IMR-90 (cell line): Measurements from ENCODE around the gene MAPKAP1. TPM values are rescaled to one million over a fixed set of nuclear protein-coding genes. Genes with fewer than 3 reads are reported as not detected.

Source experiments
- ATAC-seq: fragments of 200-7000 bp; cut with Tn5 transposase; 2 replicates; pipeline ENCODE4 v1.9.1; 2020; ENCODE audit warnings: low read depth, mild to moderate bottlenecking, moderate library complexity
- BruUV-seq: library from RNA; stranded (reverse); fragments of 400-500 nt; replicated peaks from 2 replicates; lab custom pipeline; 2021; lab: Mats Ljungman, UMichigan
- CTCF ChIA-PET: fragments of 300-600 bp; formaldehyde crosslinking; extraction: SDS; loops from one replicate; lab custom pipeline; 2021; ENCODE audit warnings: antibody characterized with exemption; lab: Yijun Ruan, JAX
- POLR2A ChIA-PET: fragments of 300-600 bp; sonication (Branson Sonifier 250); formaldehyde crosslinking; loops from one replicate; lab custom pipeline; 2022; ENCODE audit warnings: antibody characterized with exemption; ENCODE audit not compliant: unreplicated experiment; lab: Charles Lee
- DNase-seq: peaks from one replicate; pipeline ENCODE4 v3.0.0; 2013
- H2AFZ ChIP-seq: replicated peaks from 2 replicates; pipeline ENCODE3; 2013; ENCODE audit warnings: low read length, mild to moderate bottlenecking; ENCODE audit not compliant: poor library complexity
- H2AK5ac ChIP-seq: 2 replicates; pipeline ENCODE4 v1.6.1; 2013; ENCODE audit warnings: low read depth, low read length, inconsistent platforms
- H2AK9ac ChIP-seq: replicated peaks from 2 replicates; pipeline ENCODE3; 2013; ENCODE audit warnings: mild to moderate bottlenecking, low read depth, low read length, moderate library complexity; ENCODE audit not compliant: poor library complexity
- H2BK120ac ChIP-seq: 2 replicates; pipeline ENCODE4 v1.6.1; 2013; ENCODE audit warnings: low read depth, low read length, inconsistent platforms
- H2BK15ac ChIP-seq: 3 replicates; pipeline ENCODE4 v1.6.1; 2013; ENCODE audit warnings: low read depth, low read length, inconsistent platforms
- H2BK20ac ChIP-seq: 2 replicates; pipeline ENCODE4 v1.6.1; 2013; ENCODE audit warnings: low read depth, mild to moderate bottlenecking, inconsistent platforms, low read length, moderate library complexity
- H2BK5ac ChIP-seq: 2 replicates; pipeline ENCODE4 v1.6.1; 2013; ENCODE audit warnings: mild to moderate bottlenecking, low read depth, low read length, inconsistent platforms; ENCODE audit not compliant: poor library complexity, severe bottlenecking
- H3K14ac ChIP-seq: replicated peaks from 2 replicates; pipeline ENCODE4 v1.6.1; 2013; ENCODE audit warnings: low read depth, low read length, inconsistent platforms
- H3K18ac ChIP-seq: 2 replicates; pipeline ENCODE4 v1.6.1; 2013; ENCODE audit warnings: low read depth, low read length, control low read depth
- H3K23ac ChIP-seq: 2 replicates; pipeline ENCODE4 v1.6.1; 2013; ENCODE audit warnings: low read depth, low read length, inconsistent platforms
- H3K27ac ChIP-seq: 2 replicates; pipeline ENCODE4 v1.5.1; 2013; ENCODE audit warnings: mild to moderate bottlenecking, control low read depth, low read length; ENCODE audit not compliant: insufficient read depth
- H3K27me3 ChIP-seq: 2 replicates; pipeline ENCODE4 v1.6.1; 2013; ENCODE audit warnings: low read length; ENCODE audit not compliant: control insufficient read depth, insufficient read depth
- H3K36me3 ChIP-seq: 2 replicates; pipeline ENCODE4 v1.6.1; 2013; ENCODE audit warnings: low read length, mixed read lengths; ENCODE audit not compliant: control insufficient read depth, insufficient read depth
- H3K4ac ChIP-seq: 2 replicates; pipeline ENCODE4 v1.6.1; 2013; ENCODE audit warnings: low read depth, low read length, inconsistent platforms
- H3K4me1 ChIP-seq: 2 replicates; pipeline ENCODE4 v1.6.1; 2013; ENCODE audit warnings: low read length, mixed read lengths; ENCODE audit not compliant: control insufficient read depth, insufficient read depth
- H3K4me2 ChIP-seq: 2 replicates; pipeline ENCODE4 v1.6.1; 2013; ENCODE audit warnings: low read depth, mild to moderate bottlenecking, control low read depth, low read length, moderate library complexity
- H3K4me3 ChIP-seq: 2 replicates; pipeline ENCODE4 v1.5.1; 2013; ENCODE audit warnings: low read depth, mild to moderate bottlenecking, control low read depth, low read length, moderate library complexity; ENCODE audit not compliant: insufficient read depth
- H3K56ac ChIP-seq: 2 replicates; pipeline ENCODE4 v1.6.1; 2013; ENCODE audit warnings: low read length, inconsistent platforms; ENCODE audit not compliant: insufficient read depth; ENCODE audit errors: extremely low read depth
- H3K79me1 ChIP-seq, 2 experiments: 2 replicates each; pipeline ENCODE4 v1.6.1; 2013; ENCODE audit warnings: low read length in 2 of 2, inconsistent platforms in 1 of 2, low read depth in 1 of 2
- H3K9ac ChIP-seq: 2 replicates; pipeline ENCODE4 v1.6.1; 2013; ENCODE audit warnings: low read depth, low read length, control low read depth
- H3K9me1 ChIP-seq: 2 replicates; pipeline ENCODE4 v1.6.1; 2013; ENCODE audit warnings: low read length, inconsistent platforms; ENCODE audit not compliant: insufficient read depth
- H3K9me3 ChIP-seq: 2 replicates; pipeline ENCODE4 v1.6.1; 2013; ENCODE audit warnings: low read length; ENCODE audit not compliant: control insufficient read depth, insufficient read depth
- H4K20me1 ChIP-seq: 2 replicates; pipeline ENCODE4 v1.6.1; 2013; ENCODE audit warnings: low read length, inconsistent platforms; ENCODE audit not compliant: insufficient read depth
- H4K5ac ChIP-seq: 2 replicates; pipeline ENCODE4 v1.6.1; 2013; ENCODE audit warnings: mild to moderate bottlenecking, low read depth, low read length, control low read depth
- H4K8ac ChIP-seq, 2 experiments: 2 replicates each; pipeline ENCODE4 v1.6.1; 2013; ENCODE audit warnings: low read depth in 2 of 2, low read length in 2 of 2, control low read depth in 1 of 2, inconsistent platforms in 1 of 2
- H4K91ac ChIP-seq: 2 replicates; pipeline ENCODE4 v1.6.1; 2013; ENCODE audit warnings: low read depth, low read length, inconsistent platforms; ENCODE audit not compliant: insufficient read depth
- CEBPB ChIP-seq: IDR thresholded peaks from 2 replicates; pipeline ENCODE4 v1.6.1; 2012; ENCODE audit warnings: low read depth, low read length, improper control_type of control experiment
- ELK1 ChIP-seq: fragments of 150-350 bp; IDR thresholded peaks from 2 replicates; pipeline ENCODE4 v1.6.1; 2016; ENCODE audit warnings: low read depth, mild to moderate bottlenecking, low read length, moderate library complexity, borderline replicate concordance
- MAFK ChIP-seq: IDR thresholded peaks from 2 replicates; pipeline ENCODE4 v1.6.1; 2012; ENCODE audit warnings: low read depth, low read length, improper control_type of control experiment
- POLR2A ChIP-seq: IDR thresholded peaks from 2 replicates; pipeline ENCODE4 v1.6.1; 2012; ENCODE audit warnings: mild to moderate bottlenecking, low read depth, low read length
- RCOR1 ChIP-seq: IDR thresholded peaks from 2 replicates; pipeline ENCODE4 v1.6.1; 2012; ENCODE audit warnings: mild to moderate bottlenecking, low read length, improper control_type of control experiment; ENCODE audit not compliant: insufficient replicate concordance
- RFX5 ChIP-seq: IDR thresholded peaks from 2 replicates; pipeline ENCODE4 v1.8.0; 2012; ENCODE audit warnings: low read depth, mild to moderate bottlenecking, low read length, moderate library complexity
- WGBS, 2 experiments: methylation state at CpG; one replicate each; pipeline versions ENCODE4 v1.1.5 to v1.1.7; 2013; ENCODE audit warnings: missing lambda C conversion rate in 2 of 2; ENCODE audit not compliant: insufficient read length in 1 of 2; ENCODE audit errors: extremely low coverage in 2 of 2; 5-methylcytosine and 5-hydroxymethylcytosine counted together
- dilution Hi-C: fragments of 300-500 bp; cut with HindIII; formaldehyde crosslinking; loops from one replicate; pipeline ENCODE4 v1.14.3; 2018; ENCODE audit warnings: low sequenced_read_pairs; ENCODE audit not compliant: unreplicated experiment
- in situ Hi-C: fragments of 300-500 bp; cut with MboI; formaldehyde crosslinking; loops from 3 replicates; pipeline ENCODE4 v1.14.3; 2019; ENCODE audit warnings: low sequenced_read_pairs, inconsistent platforms, mixed read lengths
- intact Hi-C: fragments of 100-400 bp; cut with micrococcal nuclease; formaldehyde crosslinking; loops from 2 replicates; pipeline ENCODE4 v1.10.0; 2022
- polyA plus RNA-seq, 3 experiments: library from polyadenylated mRNA; depleted of rRNA; stranded (reverse); fragments of >200 nt; gene quantifications; 2 replicates each; pipeline ENCODE4 v1.2.3, GENCODE V29; 2012; ENCODE audit warnings: low replicate concordance in 1 of 3
- total RNA-seq: library from RNA; depleted of rRNA; stranded (reverse); fragments of >200 nt; gene quantifications from 2 replicates; pipeline ENCODE4 v1.2.3, GENCODE V29; 2012

MAPKAP1 gene
- total and polyA plus RNA-seq, 2 of the 4 experiments (the other 2 are of a cell fraction) = 87.2 to 158 TPM

- H2BK120ac ChIP-seq = no peak overlapping the region
- H3K9ac ChIP-seq = no peak overlapping the region
- peaks cover 3% of the 10 kb centered on the region; the same call in 1 of the 2 replicates for H3K4me1 ChIP-seq
- H3K79me1 ChIP-seq = peaks cover 25 to 38% of the 10 kb centered on the region in 2 experiments; a peak in 3 of 4 replicates
- no peak overlapping the region for H3K4ac ChIP-seq
- no peaks in the 10 kb centered on the region for H3K9me1 ChIP-seq
- H2AK5ac ChIP-seq = no peak overlapping the region
- no peaks in the 10 kb centered on the region for H4K20me1 ChIP-seq
- H3K18ac ChIP-seq = no peak overlapping the region
- intact Hi-C loops = no loop called here
- H3K4me3 ChIP-seq = no peak overlapping the region
- H4K8ac ChIP-seq = no peak overlapping the region
- dilution Hi-C loops = no loop called here
- TF ChIP-seq MAFK (no peak), RCOR1 (no peak), RFX5 (no peak), CEBPB (no peak), ELK1 (no peak), POLR2A (no peak)
- H2AFZ ChIP-seq = no peak overlapping the region
- H2AK9ac ChIP-seq = no peak overlapping the region
- no peak overlapping the region for H4K91ac ChIP-seq
- ATAC-seq = no peak
- H2BK5ac ChIP-seq = no peak overlapping the region
- H3K9me3 ChIP-seq = no peaks in the 10 kb centered on the region
- no peaks in the 10 kb centered on the region for H3K27me3 ChIP-seq
- H4K5ac ChIP-seq = no peak overlapping the region
- no peak overlapping the region for H3K56ac ChIP-seq
- WGBS, 2 experiments = 93% methylated on average over 3 of the region's 4 CpGs; no CpG with 5 or more reads in 1 of the 2 experiments
- no TSS peak for BruUV-seq
- DNase-seq = no peak
- no peak overlapping the region for H2BK15ac ChIP-seq
- H3K36me3 ChIP-seq = peaks cover under 1% of the 10 kb centered on the region; the same call in 1 of the 2 replicates
- POLR2A ChIA-PET = no interaction called here
- no peak overlapping the region for H3K27ac ChIP-seq
- in situ Hi-C loops = loop anchor here (25.0 kb wide), 1 partner anchor 673 kb away; no protein-coding TSS in a partner anchor
- CTCF ChIA-PET = interaction anchor here (1.0 kb wide), 1 partner anchor 66 kb away, joined by 3 read pairs; no protein-coding TSS in a partner anchor
- H2BK20ac ChIP-seq = no peak overlapping the region
- no peak overlapping the region for H3K14ac ChIP-seq
- no peak overlapping the region for H3K23ac ChIP-seq
- no peak overlapping the region for H3K4me2 ChIP-seq
Observed at GRCh38 chr9:125564631-125565030, 142.4 kb downstream of the MAPKAP1 start.
